GM12878 (cell line): Measurements from ENCODE around the gene EFNA1. TPM values are rescaled to one million over a fixed set of nuclear protein-coding genes. Genes with fewer than 3 reads are reported as not detected.

Experiments used
- ATAC-seq: fragments of 200-7000 bp; cut with Tn5 transposase; 3 replicates; pipeline ENCODE4 v1.9.1; 2020; ENCODE audit warnings: mild to moderate bottlenecking, moderate library complexity
- BruUV-seq: library from RNA; stranded (reverse); fragments of 400-500 nt; replicated peaks from 2 replicates; lab custom pipeline; 2021; lab: Mats Ljungman, UMichigan
- CTCF ChIA-PET: fragments of 300-600 bp; sonication (Branson Sonifier 250); formaldehyde crosslinking; extraction: SDS; loops from one replicate; lab custom pipeline; 2021; ENCODE audit warnings: inconsistent platforms; lab: Yijun Ruan, JAX
- POLR2A ChIA-PET: fragments of 350-600 bp; formaldehyde crosslinking; extraction: SDS; loops from one replicate; lab custom pipeline; 2021; ENCODE audit warnings: inconsistent platforms; lab: Charles Lee
- RAD21 ChIA-PET: fragments of 300-600 bp; sonication (Branson Sonifier 250); formaldehyde crosslinking; loops from one replicate; lab custom pipeline; 2023; ENCODE audit warnings: antibody characterized with exemption; ENCODE audit not compliant: unreplicated experiment; lab: Charles Lee
- SMC1A ChIA-PET: fragments of 300-600 bp; sonication (Branson Sonifier 250); formaldehyde crosslinking; loops from one replicate; lab custom pipeline; 2023; ENCODE audit not compliant: unreplicated experiment, uncharacterized antibody; lab: Charles Lee
- DNase-seq: peaks from one replicate; pipeline ENCODE4 v3.0.0-alpha.2; 2011; ENCODE audit warnings: low read depth, low spot score
- FAIRE-seq: peaks from 3 replicates; lab custom pipeline; 2011; peaks lifted over from hg19 to GRCh38; lab: Jason Lieb, UNC
- H2AFZ ChIP-seq: 2 replicates; pipeline ENCODE4 v1.6.0; 2011; ENCODE audit warnings: low read depth, low read length, control low read depth; ENCODE audit not compliant: control insufficient read depth
- H3K27ac ChIP-seq: 2 replicates; pipeline ENCODE4 v1.5.1; 2011; ENCODE audit warnings: control low read depth; ENCODE audit not compliant: control insufficient read depth, insufficient read depth
- H3K27me3 ChIP-seq, 2 experiments: replicated peaks in 1 of 2; 2 replicates each; pipeline versions ENCODE4 v1.6.0 to v1.6.1; 2011; ENCODE audit warnings: low read length in 1 of 2; ENCODE audit not compliant: control insufficient read depth in 2 of 2, insufficient read depth in 2 of 2
- H3K36me3 ChIP-seq, 2 experiments: 2 replicates each; pipeline ENCODE4 v1.5.1; 2011; ENCODE audit warnings: low read length in 1 of 2; ENCODE audit not compliant: control insufficient read depth in 2 of 2, insufficient read depth in 2 of 2
- H3K4me1 ChIP-seq: 2 replicates; pipeline ENCODE4 v1.6.1; 2011; ENCODE audit warnings: mild to moderate bottlenecking, low read length, moderate library complexity, mixed read lengths; ENCODE audit not compliant: control insufficient read depth, insufficient read depth
- H3K4me2 ChIP-seq: 2 replicates; pipeline ENCODE4 v1.6.0; 2011; ENCODE audit warnings: control low read depth; ENCODE audit not compliant: control insufficient read depth, insufficient read depth
- H3K4me3 ChIP-seq: fragments of 200-600 bp; sonication (generic); 2 replicates; pipeline ENCODE4 v1.5.1; 2016
- H3K79me2 ChIP-seq: 2 replicates; pipeline ENCODE4 v1.6.0; 2011; ENCODE audit warnings: low read length; ENCODE audit not compliant: control insufficient read depth, insufficient read depth
- H3K9ac ChIP-seq: 2 replicates; pipeline ENCODE4 v1.8.0; 2011; ENCODE audit warnings: low read length, control low read depth, mixed read lengths; ENCODE audit not compliant: control insufficient read depth, insufficient read depth
- H3K9me3 ChIP-seq: replicated peaks from 3 replicates; pipeline ENCODE4 v1.5.1; 2011; ENCODE audit warnings: mild to moderate bottlenecking, low read length; ENCODE audit not compliant: control insufficient read depth, insufficient read depth
- H4K20me1 ChIP-seq: 2 replicates; pipeline ENCODE4 v1.6.0; 2011; ENCODE audit not compliant: control insufficient read depth, insufficient read depth
- CBFB ChIP-seq: IDR thresholded peaks from 2 replicates; pipeline ENCODE4 v1.6.1; 2016; ENCODE audit warnings: antibody characterized with exemption, low read depth
- CBX5 ChIP-seq: sonication (generic); IDR thresholded peaks from 2 replicates; pipeline ENCODE4 v1.6.1; 2016; ENCODE audit warnings: low read depth, moderate library complexity, mild to moderate bottlenecking, inconsistent platforms
- EGR1 ChIP-seq, 2 experiments: IDR thresholded peaks; 1 replicate in 1 of 2; 2 replicates in 1 of 2; pipeline ENCODE4 v1.6.1; 2011 to 2012; ENCODE audit warnings: low read depth in 2 of 2, low read length in 2 of 2, borderline replicate concordance in 1 of 2, mild to moderate bottlenecking in 1 of 2, moderate library complexity in 1 of 2
- ELK1 ChIP-seq: IDR thresholded peaks from 2 replicates; pipeline ENCODE4 v1.6.1; 2012; ENCODE audit warnings: low read depth, low read length, improper control_type of control experiment
- FOXK2 ChIP-seq: fragments of 450-650 bp; IDR thresholded peaks from 2 replicates; pipeline ENCODE4 v1.6.1; 2017; ENCODE audit warnings: mild to moderate bottlenecking, moderate library complexity
- HDGF ChIP-seq: fragments of 450-650 bp; IDR thresholded peaks from 2 replicates; pipeline ENCODE4 v1.6.1; 2016; ENCODE audit warnings: antibody characterized with exemption
- MTA2 ChIP-seq: fragments of 450-650 bp; IDR thresholded peaks from 2 replicates; pipeline ENCODE4 v1.6.1; 2016; ENCODE audit warnings: low read depth, mild to moderate bottlenecking, moderate library complexity
- PAX8 ChIP-seq: fragments of 450-650 bp; IDR thresholded peaks from 2 replicates; pipeline ENCODE4 v1.6.1; 2017; ENCODE audit warnings: mild to moderate bottlenecking, moderate library complexity
- RB1 ChIP-seq: fragments of 450-650 bp; formaldehyde crosslinking; IDR thresholded peaks from 2 replicates; pipeline ENCODE4 v1.6.1; 2017; ENCODE audit warnings: mild to moderate bottlenecking, borderline replicate concordance
- REST ChIP-seq: IDR thresholded peaks from 2 replicates; pipeline ENCODE4 v1.6.1; 2012; ENCODE audit warnings: mild to moderate bottlenecking, low read depth, low read length
- TCF7 ChIP-seq: IDR thresholded peaks from 2 replicates; pipeline ENCODE4 v1.6.1; 2014; ENCODE audit warnings: antibody characterized with exemption, borderline replicate concordance
- WGBS: methylation state at CpG from one replicate; pipeline ENCODE4 v1.1.6; 2016; ENCODE audit warnings: low lambda C conversion rate; ENCODE audit not compliant: insufficient replicate concordance, insufficient coverage; ENCODE audit errors: missing lambda C conversion rate; 5-methylcytosine and 5-hydroxymethylcytosine counted together
- in situ Hi-C: fragments of 300-500 bp; cut with MboI; formaldehyde crosslinking; loops from 9 replicates; pipeline ENCODE4 v1.14.3; 2018; ENCODE audit warnings: mixed read lengths
- intact Hi-C: fragments of 100-400 bp; cut with micrococcal nuclease; formaldehyde crosslinking; loops from one replicate; pipeline ENCODE4 v1.14.2; 2022; ENCODE audit not compliant: unreplicated experiment
- polyA plus RNA-seq, 11 experiments: library from polyadenylated mRNA; depleted of rRNA in 4 of 11; unstranded in 6 of 11; stranded (reverse) in 5 of 11; fragments of >200 nt; fragmentation: Nextera tagmentation in 4 of 11; fragmentation: Illumina TruSeq in 1 of 11; extraction: Ambion mirVana in 4 of 11; extraction: Trizol in 1 of 11; gene quantifications; 1 replicate in 1 of 11; 2 replicates in 10 of 11; pipeline versions ENCODE4 v1.2.1 to v1.2.3, GENCODE V29; 2011 to 2016; ENCODE audit warnings: inconsistent platforms in 2 of 11, missing spikeins in 2 of 11, low read depth in 1 of 11
- total RNA-seq, 4 experiments: library from RNA; depleted of rRNA in 3 of 4; stranded (reverse); fragments of >200 nt in 3 of 4; fragmentation: Illumina TruSeq in 1 of 4; extraction: Trizol in 1 of 4; gene quantifications; 2 replicates each; pipeline versions ENCODE4 v1.2.1 to v1.2.3, GENCODE V29; 2013 to 2021

Gene EFNA1
- total and polyA plus RNA-seq, 10 of the 15 experiments (the other 5 are each of a cell fraction or from before 2014, with no cell fraction given), result 0.13 to 7.5 (median 0.28) TPM; not detected in 5

GRCh38 chr1:155123801-155124200 is 3.9 kb upstream of the EFNA1 start:
- peaks cover 14% of the 10 kb centered on the region for H3K4me1 ChIP-seq
- ChIA-PET SMC1A (no interaction called here), POLR2A (interaction anchor here (0.6 to 2.3 kb wide), 2 partner anchors 8 to 378 kb away, joined by 3 to 6 read pairs; no protein-coding TSS in a partner anchor), CTCF (interaction anchor here (1.0 to 1.2 kb wide), 2 partner anchors 32 to 49 kb away, joined by 3 to 4 read pairs; partner anchors contain the start of gene KRTCAP2)
- no peak overlapping the region for H3K4me3 ChIP-seq
- no peaks in the 10 kb centered on the region for H3K36me3 ChIP-seq
- H3K9ac ChIP-seq, result no peak overlapping the region
- WGBS, result 39% methylated on average over 4 of the region's 4 CpGs
- BruUV-seq, result no TSS peak
- no peaks in the 10 kb centered on the region for H4K20me1 ChIP-seq
- no peak overlapping the region for H3K4me2 ChIP-seq
- in situ Hi-C loops, result no loop called here
- TF ChIP-seq MTA2 (no peak), ELK1 (no peak), HDGF (no peak), FOXK2 (no peak), CBX5 (no peak), REST (no peak), EGR1 (IDR thresholded peaks at IDR 0.05; ENCODE audit: borderline replicate concordance in 1 of 2, low read depth in 2 of 2, low read length in 2 of 2) (no peak), RB1 (no peak), TCF7 (no peak), CBFB (no peak), PAX8 (no peak)
- TF ChIP-seq, all 136 proteins: peak for 0
- no peak overlapping the region for H2AFZ ChIP-seq
- H3K27ac ChIP-seq, result no peak overlapping the region
- ATAC-seq (no peak), DNase-seq (no peak), FAIRE-seq (no peak)
- intact Hi-C loops, result no loop called here
- RAD21 ChIA-PET, result no interaction called here
- no peaks in the 10 kb centered on the region for H3K79me2 ChIP-seq
- no peaks in the 10 kb centered on the region for H3K9me3 ChIP-seq
- H3K27me3 ChIP-seq, result peaks cover 12 to 22% of the 10 kb centered on the region in 2 experiments
